GM21825 (cell line): Measurements from ENCODE around the gene RAD51B.

Experiments
- ATAC-seq: cut with Tn5 transposase; IDR thresholded peaks from one replicate; pipeline ENCODE4 v1.9.1; 2021; ENCODE audit warnings: mild to moderate bottlenecking, moderate library complexity; ENCODE audit not compliant: unreplicated experiment

Gene RAD51B

DNA sequence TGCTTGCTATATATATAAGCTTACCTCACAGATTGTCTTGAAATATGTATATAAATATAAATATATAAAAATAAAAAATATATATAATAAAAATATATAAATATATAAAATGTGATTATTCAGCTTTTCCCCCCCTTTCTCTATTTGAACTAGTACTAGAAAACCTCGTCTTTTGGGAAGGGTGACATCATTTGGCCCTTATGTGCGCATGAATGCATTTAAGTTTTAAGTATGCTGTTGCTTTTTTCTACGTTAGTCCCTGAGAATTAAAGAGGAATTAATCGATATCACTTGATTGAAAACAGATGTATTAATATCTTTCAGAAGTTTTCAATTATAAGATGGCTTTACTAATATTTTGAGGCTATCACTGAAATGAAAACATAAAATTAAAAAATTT, 69.9 kb downstream of the RAD51B start:
- no peak for ATAC-seq

GRCh38 chr14:67892466-67893100, 73.0 kb downstream of the RAD51B start:
- no peak for ATAC-seq

GRCh38 chr14:67900231-67900630, 80.7 kb downstream of the RAD51B start:
- no peak for ATAC-seq

DNA sequence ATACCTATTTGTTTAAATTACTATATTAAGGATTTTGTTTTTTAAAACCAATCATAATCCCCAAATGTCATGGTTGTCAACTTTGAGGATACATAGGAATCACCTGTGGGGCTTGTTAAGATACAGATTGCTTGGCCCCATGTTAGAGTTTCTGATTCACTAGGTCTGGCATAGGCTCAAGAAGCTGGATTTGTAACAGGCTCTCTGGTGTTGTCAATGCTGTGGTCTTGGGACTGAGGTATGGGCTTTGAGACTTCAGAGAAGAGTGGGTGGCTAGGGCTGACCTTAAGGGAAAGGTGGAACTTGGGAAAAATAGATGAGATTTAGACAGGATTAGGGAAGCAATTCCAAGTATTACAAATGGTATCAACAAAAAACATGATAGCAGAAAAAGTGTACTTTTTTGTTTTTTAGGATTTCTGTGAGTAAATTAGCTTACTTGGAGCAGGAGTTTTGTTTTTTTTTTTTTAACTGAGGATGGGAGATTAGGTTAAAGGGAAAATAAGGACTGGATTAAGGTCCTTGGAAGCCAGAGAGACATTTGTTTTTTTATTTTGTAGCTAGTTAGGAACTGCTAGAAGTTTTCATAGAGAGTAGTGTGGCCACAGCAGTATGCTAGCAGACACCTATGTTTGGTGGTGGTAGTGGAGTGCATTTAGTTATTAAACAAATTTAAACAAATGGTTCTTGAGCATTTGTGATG, 88.6 kb downstream of the RAD51B start:
- ATAC-seq: no peak

GRCh38 chr14:67911562-67911961, 92.0 kb downstream of the RAD51B start:
- no peak for ATAC-seq

DNA sequence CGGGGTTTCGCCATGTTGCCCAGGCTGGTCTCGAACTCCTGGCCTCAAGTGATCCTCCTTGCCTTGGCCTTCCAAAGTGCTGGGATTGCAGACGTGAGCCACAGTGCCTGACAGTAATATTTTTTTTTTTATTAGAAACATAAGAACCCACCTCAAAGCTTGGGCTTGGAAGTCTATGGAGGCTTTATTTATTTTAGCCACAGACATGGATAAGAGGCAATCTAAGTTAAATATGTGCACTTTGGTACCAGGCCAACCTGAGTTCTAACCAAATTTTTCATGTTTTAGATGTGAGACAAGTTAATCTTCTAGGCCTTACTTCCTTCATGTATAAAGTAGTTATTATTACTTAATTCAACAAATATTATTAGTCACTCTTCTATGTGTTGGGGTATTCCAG, 96.9 kb downstream of the RAD51B start:
- ATAC-seq: no peak

GRCh38 chr14:67917006-67917405, 97.4 kb downstream of the RAD51B start:
- no peak for ATAC-seq

DNA sequence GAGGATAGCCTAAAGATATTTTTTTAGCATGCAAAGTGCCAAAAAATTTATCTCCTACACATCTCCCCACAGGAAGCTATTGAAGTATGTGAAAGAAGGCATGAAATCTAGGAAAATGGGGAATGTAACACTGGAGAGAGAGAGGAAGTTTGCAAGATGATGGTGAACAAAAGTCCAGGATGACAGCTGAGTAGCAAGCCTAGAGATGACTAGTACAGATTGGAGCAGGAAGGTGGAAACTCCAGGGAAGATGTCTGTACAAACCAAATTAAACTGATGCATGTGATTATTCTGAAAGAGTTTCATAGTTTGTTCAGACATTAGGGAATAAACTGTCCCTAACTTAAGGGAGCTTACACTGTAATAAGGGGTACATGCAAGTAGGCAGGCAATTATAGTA, 99.3 kb downstream of the RAD51B start:
- no peak for ATAC-seq

DNA sequence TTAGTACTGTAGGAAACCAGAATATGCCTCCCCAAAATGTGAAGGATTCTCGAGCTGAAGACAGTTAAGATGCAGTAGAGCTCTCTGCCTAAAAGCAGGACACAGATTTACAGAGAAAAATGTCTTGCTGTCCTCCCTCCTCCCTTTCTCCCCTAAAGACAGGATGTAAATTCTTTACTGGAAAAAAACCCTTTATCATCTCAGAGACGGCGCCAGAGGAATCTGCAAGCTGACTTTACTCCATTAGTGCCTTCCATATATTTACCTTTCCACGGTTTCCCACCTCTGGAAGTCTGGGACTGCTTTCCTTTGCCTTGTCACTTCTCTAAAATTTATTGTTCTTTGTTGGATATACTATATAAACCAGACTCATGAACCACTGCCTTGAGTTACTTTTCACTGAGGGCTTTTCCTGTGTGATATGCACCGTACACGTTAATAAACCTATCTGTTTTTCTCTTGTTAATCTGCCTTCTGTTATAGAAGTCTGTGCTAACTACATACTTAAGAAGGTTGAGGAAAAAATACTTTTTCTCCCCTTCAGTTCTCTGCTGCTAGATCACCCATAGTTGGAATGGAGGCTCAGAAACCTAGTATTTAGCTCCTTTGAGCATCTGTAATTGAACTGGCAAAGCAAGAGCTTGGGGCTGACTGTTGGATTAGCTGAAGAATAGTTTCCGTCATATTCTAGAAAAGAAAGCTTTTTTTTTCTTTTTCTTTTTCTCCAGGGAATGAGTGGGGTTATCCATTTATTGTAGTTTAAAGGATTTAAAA, 99.9 kb downstream of the RAD51B start:
- ATAC-seq: no peak

- no peak for ATAC-seq
Observed at GRCh38 chr14:67926821-67927220, 107.2 kb downstream of the RAD51B start.

GRCh38 chr14:67927244-67927643, 107.7 kb downstream of the RAD51B start:
- ATAC-seq: no peak

DNA sequence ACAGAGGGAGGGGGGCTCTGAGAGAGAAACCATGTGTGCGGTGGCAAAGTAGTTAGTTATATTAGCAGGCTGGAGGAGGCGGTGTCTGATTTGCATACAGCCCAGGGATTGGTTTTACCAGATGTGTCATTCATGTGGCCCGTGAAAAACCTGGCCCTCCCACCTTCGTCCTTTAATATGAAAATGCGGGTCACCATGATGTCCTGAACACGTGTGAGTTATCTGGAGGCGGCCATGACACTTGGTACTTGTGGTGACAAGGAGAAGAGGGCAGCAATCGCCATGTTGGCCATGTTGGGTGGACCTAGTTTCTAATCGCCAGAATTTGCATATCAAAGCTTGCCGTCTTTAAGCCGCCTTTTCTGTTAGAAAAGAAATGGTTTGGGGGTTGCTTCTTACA, 108.8 kb downstream of the RAD51B start:
- no peak for ATAC-seq

GRCh38 chr14:67932708-67933246, 113.2 kb downstream of the RAD51B start:
- ATAC-seq: no peak

GRCh38 chr14:67933266-67933665, 113.7 kb downstream of the RAD51B start:
- ATAC-seq: no peak

GRCh38 chr14:67934087-67934486, 114.5 kb downstream of the RAD51B start:
- no peak for ATAC-seq

GRCh38 chr14:67934862-67935261, 115.3 kb downstream of the RAD51B start:
- no peak for ATAC-seq

GRCh38 chr14:67935371-67935770, 115.8 kb downstream of the RAD51B start:
- no peak for ATAC-seq

DNA sequence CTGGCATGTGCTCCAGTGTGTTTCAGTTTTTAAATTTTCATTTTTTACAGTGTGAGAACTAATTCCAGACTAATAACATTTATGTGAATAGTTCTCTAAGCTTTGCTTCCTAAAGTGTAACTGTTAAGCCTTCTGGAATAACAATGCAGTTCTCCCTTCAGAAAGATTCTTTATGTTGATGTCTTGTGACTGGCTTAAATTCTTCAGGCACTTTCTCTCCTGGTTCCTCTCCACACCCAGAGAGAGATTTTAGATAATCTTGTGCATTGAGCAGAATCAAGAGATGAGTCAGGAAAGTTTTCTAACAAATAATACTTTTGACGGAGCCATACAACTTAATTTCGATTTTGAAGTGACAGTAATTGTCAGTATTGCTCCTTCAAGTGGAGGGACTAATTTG, 118.5 kb downstream of the RAD51B start:
- ATAC-seq: no peak

GRCh38 chr14:67940486-67941455, 121.2 kb downstream of the RAD51B start:
- no peak for ATAC-seq

- ATAC-seq: no peak
Observed at GRCh38 chr14:67941456-67942018, 122.0 kb downstream of the RAD51B start.
